ENCODE data around the gene PROM1.

The PROM1 gene

DNA sequence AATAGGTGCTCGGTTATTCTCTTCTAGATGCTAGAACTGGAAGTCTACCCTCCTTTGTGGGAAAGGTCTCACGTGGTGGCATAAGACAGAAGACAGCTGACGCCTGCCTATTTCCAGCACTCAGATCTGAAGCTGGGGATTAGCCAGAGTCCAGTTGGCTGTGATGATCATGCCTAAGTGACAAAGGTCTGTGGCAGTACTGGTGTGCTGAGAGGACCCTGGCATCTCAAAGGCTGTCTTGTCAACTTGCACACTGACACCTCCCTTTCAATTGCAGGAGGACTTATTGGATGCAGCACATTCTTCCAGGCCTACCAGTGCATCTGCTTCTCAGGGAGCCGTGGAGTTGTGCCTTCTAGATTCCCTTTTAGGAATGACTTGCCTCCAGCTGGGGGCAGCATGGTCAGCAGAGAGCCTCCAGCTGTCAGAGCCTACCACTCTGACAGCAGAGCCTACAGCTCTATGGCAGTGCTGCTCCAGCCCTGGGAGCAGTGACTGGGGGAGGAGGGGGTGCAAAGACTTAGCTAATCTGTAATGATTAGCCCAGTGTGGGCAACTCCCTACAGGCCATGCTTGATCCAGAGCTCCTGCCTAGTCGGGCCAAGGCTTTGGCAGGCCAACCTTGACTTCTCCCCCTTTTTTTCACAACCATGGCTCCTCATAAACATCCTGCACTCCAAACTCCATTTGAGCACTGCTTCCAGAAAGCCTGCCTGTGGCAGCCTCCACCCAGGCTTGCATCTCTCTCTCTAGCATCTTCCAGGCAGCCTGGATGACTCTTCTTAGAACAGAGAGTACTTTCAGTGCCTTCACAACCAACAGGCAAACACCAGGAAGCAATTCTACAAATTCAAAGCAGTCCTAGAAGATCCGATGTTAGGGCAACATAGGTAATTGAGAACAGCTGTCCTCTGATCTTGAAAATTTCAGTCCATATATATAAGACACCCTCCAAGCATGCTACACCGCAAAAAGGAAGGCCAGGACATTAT is 107.1 kb downstream of the PROM1 start:
- no peak overlapping the region for H3K18ac ChIP-seq (ENCODE audit: low read length)
- no peak overlapping the region for H3K4ac ChIP-seq (ENCODE audit: low read depth, low read length)
- H2BK5ac ChIP-seq (ENCODE audit: low read depth, low read length, poor library complexity), result no peak overlapping the region
- no CpG with 5 or more reads among the region's 7 CpGs for WGBS (ENCODE audit: extremely low coverage, insufficient coverage, insufficient read length)
- H4K12ac ChIP-seq (ENCODE audit: low read depth, low read length), result no peak overlapping the region
- no peaks in the 10 kb centered on the region for H3K9me3 ChIP-seq (ENCODE audit: insufficient read depth, low read depth, low read length)
- no peak overlapping the region for H2BK120ac ChIP-seq (ENCODE audit: insufficient read depth, low read length, poor library complexity)
- no peak overlapping the region for H3K4me3 ChIP-seq (ENCODE audit: low read depth, low read length)
- no peaks in the 10 kb centered on the region for H3K79me1 ChIP-seq (ENCODE audit: low read length)
- H3K9ac ChIP-seq (ENCODE audit: low read length), result no peak overlapping the region
- no peak overlapping the region for H3K14ac ChIP-seq (ENCODE audit: low read length)
- H4K8ac ChIP-seq (ENCODE audit: low read depth, low read length), result no peak overlapping the region
- H3K27me3 ChIP-seq (ENCODE audit: insufficient read depth, low read length), result no peaks in the 10 kb centered on the region
- no peaks in the 10 kb centered on the region for H3K79me2 ChIP-seq (ENCODE audit: control insufficient read depth, insufficient read depth, low read length, poor library complexity)
- no peak overlapping the region for H3K27ac ChIP-seq (ENCODE audit: low read depth, low read length)
- H3K4me2 ChIP-seq (ENCODE audit: low read length), result no peak overlapping the region
- no peak overlapping the region for H2AFZ ChIP-seq (ENCODE audit: insufficient read depth, low read length, poor library complexity)
- H2AK5ac ChIP-seq (ENCODE audit: low read length), result no peak overlapping the region
- peaks cover 0 to 6% of the 10 kb centered on the region in 2 experiments for H3K36me3 ChIP-seq (ENCODE audit: control insufficient read depth in 1 of 2, insufficient read depth in 2 of 2, low read length in 2 of 2)
- no peak for DNase-seq
- no peak overlapping the region for H4K91ac ChIP-seq (ENCODE audit: low read depth, low read length)
- no peaks in the 10 kb centered on the region for H3K4me1 ChIP-seq (ENCODE audit: control insufficient read depth in 1 of 2, insufficient read depth in 2 of 2, low read length in 2 of 2)
- no peak overlapping the region for H2BK12ac ChIP-seq (ENCODE audit: low read length)
- H3K23ac ChIP-seq (ENCODE audit: low read length), result no peak overlapping the region

DNA sequence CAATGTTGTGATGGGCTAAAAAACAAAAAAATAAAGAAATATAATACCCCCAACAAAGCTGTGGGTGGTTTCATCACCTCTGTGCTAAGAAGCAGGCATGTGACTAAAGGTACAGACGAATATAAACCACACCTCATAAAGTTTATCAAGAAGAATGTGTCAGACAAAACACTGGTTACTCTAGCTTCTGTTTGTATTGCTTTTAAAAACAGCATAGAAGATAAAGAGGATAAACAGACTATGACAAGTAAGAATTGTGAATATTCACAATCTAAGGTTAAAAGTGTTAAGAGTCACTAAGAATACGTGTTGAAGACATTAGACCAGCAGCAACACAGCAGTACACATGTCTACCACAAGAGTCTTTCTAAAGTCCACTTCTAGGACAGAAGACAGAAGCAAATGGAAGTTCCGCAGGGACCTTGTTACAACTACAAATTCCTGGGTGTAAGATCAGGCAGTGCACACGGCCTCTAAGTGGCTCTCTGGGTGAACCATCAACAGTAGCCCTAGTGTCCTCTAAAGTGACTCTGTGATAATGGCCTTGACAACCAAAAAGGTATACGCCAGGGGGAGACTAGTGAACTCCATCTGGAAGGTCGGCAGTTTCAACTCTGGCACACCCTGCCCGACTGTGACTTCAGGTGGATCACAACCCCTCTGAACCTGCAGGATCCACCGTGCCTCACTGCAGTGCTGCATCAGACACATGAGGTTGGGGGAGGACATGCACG is 112.6 kb downstream of the PROM1 start:
- no peak overlapping the region for H3K4me2 ChIP-seq (ENCODE audit: low read length)
- no peaks in the 10 kb centered on the region for H3K79me1 ChIP-seq (ENCODE audit: low read length)
- no peaks in the 10 kb centered on the region for H3K4me1 ChIP-seq (ENCODE audit: control insufficient read depth in 1 of 2, insufficient read depth in 2 of 2, low read length in 2 of 2)
- no peak overlapping the region for H2BK5ac ChIP-seq (ENCODE audit: low read depth, low read length, poor library complexity)
- no peak overlapping the region for H3K18ac ChIP-seq (ENCODE audit: low read length)
- peaks cover 2% of the 10 kb centered on the region for H3K9me3 ChIP-seq (ENCODE audit: insufficient read depth, low read depth, low read length)
- no peaks in the 10 kb centered on the region for H3K79me2 ChIP-seq (ENCODE audit: control insufficient read depth, insufficient read depth, low read length, poor library complexity)
- no peak overlapping the region for H2AFZ ChIP-seq (ENCODE audit: insufficient read depth, low read length, poor library complexity)
- WGBS (ENCODE audit: extremely low coverage, insufficient coverage, insufficient read length), result no CpG with 5 or more reads among the region's 9 CpGs
- no peaks in the 10 kb centered on the region for H3K27me3 ChIP-seq (ENCODE audit: insufficient read depth, low read length)
- H3K4me3 ChIP-seq (ENCODE audit: low read depth, low read length), result no peak overlapping the region
- H2BK12ac ChIP-seq (ENCODE audit: low read length), result no peak overlapping the region
- no peak overlapping the region for H3K4ac ChIP-seq (ENCODE audit: low read depth, low read length)
- no peak overlapping the region for H3K14ac ChIP-seq (ENCODE audit: low read length)
- H3K36me3 ChIP-seq (ENCODE audit: control insufficient read depth in 1 of 2, insufficient read depth in 2 of 2, low read length in 2 of 2), result peaks cover 0 to 2% of the 10 kb centered on the region in 2 experiments
- no peak overlapping the region for H3K23ac ChIP-seq (ENCODE audit: low read length)
- no peak overlapping the region for H4K12ac ChIP-seq (ENCODE audit: low read depth, low read length)
- no peak overlapping the region for H4K91ac ChIP-seq (ENCODE audit: low read depth, low read length)
- H3K9ac ChIP-seq (ENCODE audit: low read length), result no peak overlapping the region
- H2AK5ac ChIP-seq (ENCODE audit: low read length), result no peak overlapping the region
- no peak overlapping the region for H4K8ac ChIP-seq (ENCODE audit: low read depth, low read length)
- H2BK120ac ChIP-seq (ENCODE audit: insufficient read depth, low read length, poor library complexity), result no peak overlapping the region
- no peak for DNase-seq
- H3K27ac ChIP-seq (ENCODE audit: low read depth, low read length), result no peak overlapping the region

DNA sequence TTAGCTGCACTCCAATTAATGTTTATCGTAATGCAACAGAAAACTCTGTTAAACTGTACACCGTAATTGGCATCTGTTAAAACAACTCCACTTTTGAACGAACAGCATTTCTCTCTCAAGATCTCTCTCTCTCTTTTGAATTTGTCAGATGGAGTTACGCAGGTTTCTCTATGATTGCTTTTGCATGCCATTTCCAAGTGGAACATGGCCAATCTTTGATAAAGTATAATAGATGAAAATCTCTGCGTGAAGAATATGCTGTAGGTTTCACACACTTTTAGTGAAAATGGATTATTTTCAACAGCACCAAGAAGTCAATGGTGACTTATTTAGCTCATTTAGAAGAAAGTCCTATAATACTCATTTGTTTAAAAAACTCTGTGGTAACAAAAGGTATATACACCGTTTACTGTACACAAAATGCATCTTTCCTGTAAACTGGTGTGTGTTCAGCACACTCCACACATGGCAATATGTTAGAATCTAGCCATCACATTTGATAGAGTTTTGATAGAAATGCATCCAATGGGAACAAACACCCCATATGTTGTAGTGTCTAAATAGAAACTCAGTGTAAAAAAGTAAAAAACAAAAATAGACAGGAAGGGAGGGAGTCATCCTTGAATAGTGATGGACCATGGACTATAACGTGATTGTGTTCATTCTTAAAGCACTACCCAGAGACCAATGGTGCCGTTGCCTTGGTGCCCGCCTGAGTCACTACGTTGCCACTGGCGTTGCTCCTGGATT is 115.1 kb downstream of the PROM1 start:
- Histone ChIP-seq H4K8ac (ENCODE audit: low read depth, low read length) (no peak overlapping the region), H3K79me2 (ENCODE audit: control insufficient read depth, insufficient read depth, low read length, poor library complexity) (no peaks in the 10 kb centered on the region), H2BK5ac (ENCODE audit: low read depth, low read length, poor library complexity) (no peak overlapping the region), H3K36me3 (ENCODE audit: control insufficient read depth in 1 of 2, insufficient read depth in 2 of 2, low read length in 2 of 2) (peaks cover 0 to 2% of the 10 kb centered on the region in 2 experiments), H3K4me2 (ENCODE audit: low read length) (no peak overlapping the region), H3K18ac (ENCODE audit: low read length) (no peak overlapping the region), H3K4ac (ENCODE audit: low read depth, low read length) (no peak overlapping the region), H3K4me3 (ENCODE audit: low read depth, low read length) (no peak overlapping the region), H4K91ac (ENCODE audit: low read depth, low read length) (no peak overlapping the region), H4K12ac (ENCODE audit: low read depth, low read length) (no peak overlapping the region), H2BK12ac (ENCODE audit: low read length) (no peak overlapping the region), H3K27ac (ENCODE audit: low read depth, low read length) (no peak overlapping the region), H2BK120ac (ENCODE audit: insufficient read depth, low read length, poor library complexity) (no peak overlapping the region), H3K9ac (ENCODE audit: low read length) (no peak overlapping the region), H3K9me3 (ENCODE audit: insufficient read depth, low read depth, low read length) (peaks cover 2% of the 10 kb centered on the region), H3K4me1 (ENCODE audit: control insufficient read depth in 1 of 2, insufficient read depth in 2 of 2, low read length in 2 of 2) (no peaks in the 10 kb centered on the region), H3K79me1 (ENCODE audit: low read length) (no peaks in the 10 kb centered on the region), H2AK5ac (ENCODE audit: low read length) (no peak overlapping the region), H3K14ac (ENCODE audit: low read length) (no peak overlapping the region), H3K27me3 (ENCODE audit: insufficient read depth, low read length) (no peaks in the 10 kb centered on the region), H2AFZ (ENCODE audit: insufficient read depth, low read length, poor library complexity) (no peak overlapping the region), H3K23ac (ENCODE audit: low read length) (no peak overlapping the region)
- WGBS (ENCODE audit: extremely low coverage, insufficient coverage, insufficient read length), result no CpG with 5 or more reads among the region's 11 CpGs
- no peak for DNase-seq

DNA sequence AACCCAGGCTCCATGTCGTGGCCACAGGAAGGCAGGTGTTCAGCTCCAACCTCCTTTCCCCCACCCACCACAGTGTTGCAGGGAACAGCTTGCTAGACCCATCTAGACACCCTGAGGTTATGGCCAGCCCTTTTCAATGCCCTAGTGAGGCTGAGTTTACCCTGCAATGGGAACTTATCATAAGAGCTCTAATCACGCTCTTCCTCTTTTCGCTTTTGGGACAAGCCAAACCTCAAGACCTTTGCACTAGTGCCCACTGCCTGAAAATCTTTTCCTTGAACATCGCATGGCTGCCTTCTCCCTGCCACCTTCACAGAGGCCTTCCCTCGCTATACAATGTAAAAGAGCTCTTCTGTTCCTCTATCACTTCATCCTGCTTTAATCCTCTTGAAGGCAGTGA is 118.5 kb downstream of the PROM1 start:
- no peak overlapping the region for H3K23ac ChIP-seq (ENCODE audit: low read length)
- H2AFZ ChIP-seq (ENCODE audit: insufficient read depth, low read length, poor library complexity), result no peak overlapping the region
- peak overlapping the region; percentile 46 for H4K12ac ChIP-seq (ENCODE audit: low read depth, low read length)
- H3K27me3 ChIP-seq (ENCODE audit: insufficient read depth, low read length), result no peaks in the 10 kb centered on the region
- no peaks in the 10 kb centered on the region for H3K79me2 ChIP-seq (ENCODE audit: control insufficient read depth, insufficient read depth, low read length, poor library complexity)
- H3K4me3 ChIP-seq (ENCODE audit: low read depth, low read length), result no peak overlapping the region
- no peak overlapping the region for H2BK5ac ChIP-seq (ENCODE audit: low read depth, low read length, poor library complexity)
- H3K4me2 ChIP-seq (ENCODE audit: low read length), result no peak overlapping the region
- no peak for DNase-seq
- no peak overlapping the region for H3K27ac ChIP-seq (ENCODE audit: low read depth, low read length)
- H2BK12ac ChIP-seq (ENCODE audit: low read length), result no peak overlapping the region
- H3K9ac ChIP-seq (ENCODE audit: low read length), result no peak overlapping the region
- no peak overlapping the region for H2BK120ac ChIP-seq (ENCODE audit: insufficient read depth, low read length, poor library complexity)
- no peak overlapping the region for H4K8ac ChIP-seq (ENCODE audit: low read depth, low read length)
- H3K36me3 ChIP-seq (ENCODE audit: control insufficient read depth in 1 of 2, insufficient read depth in 2 of 2, low read length in 2 of 2), result peaks cover 0 to 2% of the 10 kb centered on the region in 2 experiments
- no peak overlapping the region for H4K91ac ChIP-seq (ENCODE audit: low read depth, low read length)
- H3K18ac ChIP-seq (ENCODE audit: low read length), result no peak overlapping the region
- H3K4me1 ChIP-seq (ENCODE audit: control insufficient read depth in 1 of 2, insufficient read depth in 2 of 2, low read length in 2 of 2), result peaks cover 6 to 12% of the 10 kb centered on the region in 2 experiments
- WGBS (ENCODE audit: extremely low coverage, insufficient coverage, insufficient read length), result no CpG with 5 or more reads among the region's 5 CpGs
- H3K9me3 ChIP-seq (ENCODE audit: insufficient read depth, low read depth, low read length), result peaks cover 2% of the 10 kb centered on the region
- no peaks in the 10 kb centered on the region for H3K79me1 ChIP-seq (ENCODE audit: low read length)
- H3K4ac ChIP-seq (ENCODE audit: low read depth, low read length), result no peak overlapping the region
- no peak overlapping the region for H2AK5ac ChIP-seq (ENCODE audit: low read length)
- H3K14ac ChIP-seq (ENCODE audit: low read length), result no peak overlapping the region

Data from trophoblast cell (in vitro differentiated cells and primary cell).